Left kidney (tissue), 2 donors: ENCODE results near the gene NKX1-1. TPM values are rescaled to one million over a fixed set of nuclear protein-coding genes. Genes with fewer than 3 reads are reported as not detected.
"Not testable (repeated sequence)": the region's sequence is repeated elsewhere in the genome, so short reads cannot be mapped to it uniquely, and the experiment has no call there.

Experiments
- DNase-seq: peaks from one replicate; pipeline ENCODE4 v3.0.0-alpha.2; 2013
- polyA plus RNA-seq: library from polyadenylated mRNA; unstranded; fragments of 120-200 nt; gene quantifications from one replicate; pipeline ENCODE4 v1.2.1, GENCODE V29; 2013; ENCODE audit not compliant: insufficient read length

Gene NKX1-1
- polyA plus RNA-seq, 1 donor, result not detected

DNA sequence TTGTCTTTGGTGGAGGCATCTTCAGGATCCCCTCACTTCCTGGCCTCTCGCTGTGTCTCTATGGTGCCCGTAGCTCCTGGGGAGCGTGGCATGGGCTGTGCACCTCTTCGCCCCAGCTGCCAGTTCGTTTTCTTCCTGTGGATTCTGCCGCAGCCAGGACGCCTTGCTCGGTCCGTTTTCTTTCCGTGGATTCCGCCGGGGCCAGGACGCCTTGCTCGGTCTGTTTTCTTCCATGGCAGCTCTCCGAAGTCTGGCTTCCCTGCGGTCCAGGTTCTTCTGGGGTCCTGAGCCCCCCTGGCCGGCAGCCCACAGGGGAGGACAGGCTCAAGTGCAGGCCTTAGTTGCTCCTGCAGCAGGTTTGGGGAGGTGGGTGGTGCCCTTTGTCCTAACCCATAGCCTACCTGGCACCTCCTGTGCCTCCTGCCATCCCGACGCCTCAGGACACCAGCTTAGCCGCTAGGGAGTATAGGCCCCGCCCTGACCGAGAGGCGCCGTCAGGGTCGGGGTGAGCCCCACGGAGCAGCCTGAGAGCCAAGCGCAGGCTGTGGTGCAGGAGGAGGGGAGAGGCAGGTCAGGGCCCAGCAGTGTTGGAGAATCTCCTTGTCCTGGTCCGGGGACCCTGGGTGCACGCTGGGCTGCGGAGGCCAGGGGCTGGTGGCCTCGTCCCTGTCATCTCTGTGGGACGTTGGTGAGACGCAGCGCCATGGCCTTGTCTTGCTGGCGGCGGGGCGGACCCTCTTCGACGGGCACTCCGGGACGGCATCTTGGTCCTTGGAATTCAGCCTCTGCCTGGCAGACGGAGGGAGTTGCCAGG is 32.1 kb downstream of the NKX1-1 start:
- DNase-seq, result no peak

DNA sequence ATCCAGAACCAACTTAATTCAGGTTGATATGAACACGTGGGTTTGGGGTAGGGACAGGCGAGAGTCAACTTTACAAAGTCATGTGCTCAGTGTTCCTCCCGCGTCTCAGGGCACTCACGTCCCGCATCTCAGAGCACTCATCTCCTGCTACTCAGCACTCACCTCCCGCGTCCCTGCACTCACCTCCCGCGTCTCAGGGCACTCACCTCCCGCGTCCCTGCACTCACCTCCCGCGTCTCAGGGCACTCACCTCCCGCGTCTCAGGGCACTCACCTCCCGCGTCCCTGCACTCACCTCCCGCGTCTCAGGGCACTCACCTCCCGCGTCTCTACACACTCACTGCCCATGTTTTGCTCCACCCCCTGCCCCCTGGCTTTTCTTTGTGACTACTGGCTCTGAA is 33.7 kb downstream of the NKX1-1 start:
- DNase-seq, result not testable (repeated sequence)

DNA sequence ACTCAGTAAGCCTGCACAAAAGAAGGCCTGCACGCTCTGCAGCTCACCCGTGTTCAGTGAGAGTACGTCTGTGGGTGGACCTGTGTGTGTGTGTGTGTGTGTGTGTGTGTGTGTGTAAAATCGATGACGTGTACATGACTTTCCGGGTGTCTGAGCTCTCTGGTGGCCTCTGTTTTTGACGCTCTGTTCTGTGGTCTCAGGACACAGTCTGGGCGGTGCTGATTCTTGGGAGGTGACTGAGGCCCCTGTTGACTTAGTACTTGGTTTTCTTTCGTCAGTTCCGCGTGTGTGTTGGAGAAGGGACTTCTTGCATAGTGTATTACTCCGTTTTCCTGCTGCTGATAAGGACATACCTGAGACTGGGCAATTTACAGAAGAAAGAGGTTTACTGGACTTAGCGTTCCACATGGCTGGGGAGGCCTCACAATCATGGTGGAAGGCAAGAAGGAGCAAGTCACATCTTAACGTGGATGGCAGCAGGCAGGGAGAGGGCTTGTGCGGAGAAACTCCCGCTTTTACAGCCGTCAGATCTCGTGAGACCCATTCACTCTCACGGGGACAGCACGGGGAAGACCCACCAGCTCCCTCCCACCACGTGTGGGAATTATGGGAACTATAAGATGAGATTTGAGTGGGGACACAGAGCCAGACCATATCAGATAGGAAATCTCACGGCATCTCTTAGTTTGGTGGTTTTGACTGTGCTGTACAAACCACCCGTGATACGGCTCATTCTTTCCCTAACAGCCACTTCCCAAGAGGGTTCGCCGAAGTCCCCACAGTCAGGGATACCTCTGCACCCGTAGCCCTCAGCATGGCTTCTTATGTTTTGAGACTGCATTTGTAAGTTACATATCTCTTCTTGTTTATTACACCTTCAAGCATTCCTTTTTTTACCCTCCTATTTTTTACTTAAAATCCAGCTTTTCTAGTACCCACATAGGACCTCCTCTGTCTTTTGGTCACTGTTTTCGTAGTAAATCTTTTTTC is 34.8 kb downstream of the NKX1-1 start:
- no peak for DNase-seq

DNA sequence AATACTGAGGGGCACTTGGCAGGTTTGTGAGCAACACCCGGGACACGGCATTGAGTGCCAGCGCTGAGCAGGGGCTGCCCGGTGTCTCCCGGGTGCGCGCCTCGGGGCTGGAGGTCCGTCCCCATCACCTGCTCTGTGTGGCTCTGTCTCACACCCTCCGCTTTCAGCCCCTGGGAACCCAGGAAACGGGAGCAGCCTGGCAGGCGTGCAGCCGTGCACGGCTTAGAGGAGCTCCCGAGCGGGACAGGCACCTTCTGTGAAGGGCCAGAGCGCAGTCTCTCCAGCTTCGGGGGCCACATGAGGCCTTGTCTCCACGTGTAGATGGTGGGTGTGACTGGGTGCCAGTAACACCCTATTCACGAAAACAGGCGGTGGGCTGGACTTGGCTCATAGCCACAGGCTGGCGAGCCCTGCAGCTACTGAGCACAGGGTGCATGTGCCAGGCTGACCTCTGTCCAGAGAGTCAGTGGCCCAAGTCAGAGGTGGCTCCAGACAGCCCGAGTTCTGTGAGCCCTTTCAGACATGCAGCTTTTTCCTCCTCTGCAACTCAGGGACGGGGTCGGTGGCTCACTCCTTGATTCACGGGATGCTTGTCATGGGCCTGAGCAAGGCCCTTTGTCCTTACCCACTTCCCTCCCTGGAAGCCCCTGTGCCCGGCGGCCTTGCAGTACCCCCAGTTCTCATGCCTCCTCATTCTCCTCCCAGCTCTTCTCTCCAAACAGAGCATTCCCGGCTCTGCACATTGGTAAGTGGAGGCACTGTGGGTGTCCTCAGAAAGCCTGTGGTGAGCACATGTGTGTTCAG is 35.7 kb downstream of the NKX1-1 start:
- no peak for DNase-seq

DNA sequence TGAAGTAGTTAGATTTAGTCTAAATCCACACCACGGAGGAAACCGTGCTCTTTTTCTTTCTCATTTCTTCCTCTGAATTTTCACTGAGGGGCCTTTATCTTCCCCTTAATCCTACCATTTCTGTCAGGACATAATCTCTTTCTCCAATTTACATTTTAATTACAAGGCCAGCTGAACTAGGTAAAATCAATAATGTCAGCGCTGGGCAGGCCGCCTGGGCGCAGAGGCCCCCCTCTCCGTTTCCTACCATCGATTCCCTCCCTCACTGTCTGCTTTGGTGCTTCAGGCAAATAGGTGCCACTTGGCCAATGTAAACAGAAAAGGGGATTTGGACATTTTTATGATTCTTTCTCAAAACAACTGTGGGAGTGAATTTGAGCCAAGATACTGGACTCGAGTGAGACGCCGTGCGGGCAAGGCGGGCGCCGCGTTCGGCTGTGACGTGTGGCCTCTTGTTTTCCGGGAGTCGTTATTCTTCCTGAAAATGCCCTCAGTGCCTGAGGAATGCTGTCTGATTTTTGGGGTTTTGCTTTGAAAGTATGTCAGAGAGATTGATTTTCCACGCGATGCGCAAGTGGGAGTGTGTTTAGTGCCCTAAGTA is 36.7 kb downstream of the NKX1-1 start:
- DNase-seq, result no peak

DNA sequence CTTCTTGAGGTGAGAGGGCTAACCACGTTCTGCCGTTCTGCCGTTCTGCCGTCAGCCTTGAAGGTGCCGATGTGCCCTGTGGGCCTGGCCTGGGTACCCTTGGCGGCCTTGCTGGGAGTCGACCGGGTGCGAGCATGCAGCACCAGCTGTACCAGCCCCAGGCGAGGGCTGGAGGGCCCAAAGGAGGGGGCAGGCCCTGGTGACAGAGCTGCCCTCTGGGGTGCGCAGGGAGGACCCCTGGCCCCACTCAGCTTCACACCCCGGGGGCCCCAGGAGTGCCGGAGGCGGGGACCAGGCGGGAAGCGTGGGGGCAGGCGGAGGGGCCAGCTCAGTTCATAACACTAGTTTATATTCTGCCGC is 37.2 kb downstream of the NKX1-1 start:
- no peak for DNase-seq

DNA sequence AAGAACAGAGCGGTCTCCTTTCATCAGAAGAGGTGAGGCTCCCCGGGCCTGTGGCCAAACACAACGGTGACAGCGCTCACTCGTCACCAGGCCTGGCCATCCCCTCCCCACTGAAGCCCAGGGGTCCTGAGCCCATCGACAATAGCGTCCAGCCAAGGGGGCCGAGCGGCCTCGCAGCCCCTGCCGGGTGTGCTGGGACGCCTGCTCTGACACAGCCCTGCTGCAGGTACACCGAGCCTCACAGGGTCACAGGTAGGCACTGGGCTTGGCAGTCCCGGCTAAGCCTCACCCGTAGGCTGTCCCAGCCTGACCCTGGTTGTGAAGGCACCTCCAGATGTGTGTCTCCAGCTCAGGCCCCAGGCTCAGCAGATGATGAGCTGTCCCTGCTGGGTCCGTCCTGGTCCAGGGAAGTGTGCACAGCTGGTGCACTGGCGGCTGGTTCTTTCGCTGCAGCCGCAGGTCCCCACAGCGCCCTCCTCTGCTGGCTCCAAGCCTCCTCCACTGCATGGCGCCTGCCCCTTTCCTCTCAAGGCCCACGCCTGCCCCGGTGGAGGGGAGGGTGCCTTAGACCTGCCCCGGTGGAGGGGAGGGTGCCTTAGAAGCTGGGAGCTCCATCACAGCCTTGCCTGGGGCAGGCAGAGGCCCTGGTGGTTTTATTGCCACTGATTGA is 37.7 kb downstream of the NKX1-1 start:
- DNase-seq, result no peak

DNA sequence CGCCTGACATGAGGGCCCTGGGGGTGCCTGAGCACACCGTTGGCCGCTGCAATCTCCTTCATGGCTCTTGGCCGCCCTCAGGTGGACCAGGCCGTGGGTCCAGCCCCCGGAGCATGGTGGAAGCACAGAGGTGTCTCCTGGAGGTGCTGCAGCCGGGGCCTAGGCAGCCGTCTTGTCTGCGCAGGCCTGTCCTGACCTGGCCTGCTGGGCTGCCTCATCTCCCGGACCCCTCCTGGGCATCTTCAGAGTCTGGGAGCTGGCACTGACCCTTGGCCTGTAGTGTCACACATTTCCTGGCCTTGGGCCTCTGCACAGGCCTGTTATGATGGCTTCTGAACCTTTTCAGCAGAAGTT is 38.3 kb downstream of the NKX1-1 start:
- no peak for DNase-seq

DNA sequence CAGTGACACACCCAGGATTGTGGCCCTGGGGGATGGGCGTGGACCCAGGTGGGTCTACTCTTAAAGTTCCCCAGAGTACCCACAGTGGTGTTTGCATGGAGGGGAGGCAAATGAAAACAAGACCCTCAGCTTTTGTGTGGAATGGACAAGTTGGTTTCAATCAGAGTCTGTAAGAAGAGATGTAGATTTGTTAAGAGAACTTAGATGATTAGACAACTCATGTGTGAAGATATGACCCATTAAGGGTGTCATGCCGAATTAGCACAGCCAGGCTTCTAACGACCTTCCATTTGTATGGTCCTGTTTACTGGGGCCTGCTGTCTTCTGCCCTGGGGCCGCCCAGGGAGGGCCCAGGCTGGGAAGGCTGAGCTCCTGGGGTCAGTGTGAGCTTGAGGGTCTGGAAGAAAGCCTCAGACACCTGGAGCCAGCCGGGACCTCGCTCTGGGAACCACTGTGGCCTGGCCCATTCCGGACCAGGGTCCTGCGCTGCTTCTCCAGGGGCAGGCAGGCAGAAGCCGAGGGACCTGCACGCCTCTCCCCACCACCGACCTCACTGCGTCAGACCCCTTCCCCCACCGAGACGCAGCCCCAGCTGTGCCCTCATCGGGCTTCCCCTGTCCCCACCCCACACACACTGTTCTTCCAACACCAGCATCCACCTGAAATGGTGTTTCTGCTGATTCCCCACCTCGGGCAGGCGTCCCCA is 38.9 kb downstream of the NKX1-1 start:
- no peak for DNase-seq

DNA sequence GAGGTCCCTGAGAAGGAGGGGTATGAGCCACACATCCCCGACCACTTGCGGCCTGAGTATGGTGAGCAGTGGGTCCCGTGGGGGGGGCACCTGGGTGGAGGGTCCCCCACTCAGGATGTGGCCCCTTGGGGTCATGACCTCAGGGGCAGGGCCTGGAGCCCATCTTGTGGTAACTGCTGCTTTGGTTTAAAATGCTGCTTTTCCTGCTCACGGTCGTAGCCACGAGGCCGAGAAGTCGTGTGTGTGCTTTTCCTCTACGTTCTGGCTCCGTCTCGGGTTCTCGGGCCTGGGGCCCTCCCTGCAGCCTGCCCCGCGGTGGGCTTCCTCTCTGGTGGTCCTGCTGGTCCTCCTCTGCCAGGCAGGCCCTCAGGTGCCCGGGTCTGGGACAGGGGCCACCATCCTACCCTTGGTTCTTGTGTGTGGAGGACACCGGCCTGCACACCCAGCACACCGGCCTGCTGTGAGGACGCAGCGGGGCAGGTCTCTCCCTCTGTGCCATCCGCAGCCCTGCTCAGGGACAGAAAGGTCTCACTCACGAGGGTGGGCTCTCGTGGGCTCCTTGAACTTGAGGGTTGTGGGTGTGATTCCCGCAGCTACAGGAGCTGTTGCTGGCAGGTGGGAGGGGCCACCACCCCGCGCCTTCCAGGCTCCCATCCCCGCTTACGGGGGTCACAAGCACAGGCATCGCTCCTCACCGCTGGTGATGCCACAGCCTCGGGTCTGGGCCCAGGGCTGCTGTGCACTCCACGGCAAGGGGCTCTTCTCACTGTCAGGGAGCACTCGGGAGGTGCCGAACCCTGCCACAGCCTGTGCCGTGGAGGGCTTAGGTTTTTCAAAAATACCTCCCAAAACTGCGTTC is 39.6 kb downstream of the NKX1-1 start:
- DNase-seq, result no peak

DNA sequence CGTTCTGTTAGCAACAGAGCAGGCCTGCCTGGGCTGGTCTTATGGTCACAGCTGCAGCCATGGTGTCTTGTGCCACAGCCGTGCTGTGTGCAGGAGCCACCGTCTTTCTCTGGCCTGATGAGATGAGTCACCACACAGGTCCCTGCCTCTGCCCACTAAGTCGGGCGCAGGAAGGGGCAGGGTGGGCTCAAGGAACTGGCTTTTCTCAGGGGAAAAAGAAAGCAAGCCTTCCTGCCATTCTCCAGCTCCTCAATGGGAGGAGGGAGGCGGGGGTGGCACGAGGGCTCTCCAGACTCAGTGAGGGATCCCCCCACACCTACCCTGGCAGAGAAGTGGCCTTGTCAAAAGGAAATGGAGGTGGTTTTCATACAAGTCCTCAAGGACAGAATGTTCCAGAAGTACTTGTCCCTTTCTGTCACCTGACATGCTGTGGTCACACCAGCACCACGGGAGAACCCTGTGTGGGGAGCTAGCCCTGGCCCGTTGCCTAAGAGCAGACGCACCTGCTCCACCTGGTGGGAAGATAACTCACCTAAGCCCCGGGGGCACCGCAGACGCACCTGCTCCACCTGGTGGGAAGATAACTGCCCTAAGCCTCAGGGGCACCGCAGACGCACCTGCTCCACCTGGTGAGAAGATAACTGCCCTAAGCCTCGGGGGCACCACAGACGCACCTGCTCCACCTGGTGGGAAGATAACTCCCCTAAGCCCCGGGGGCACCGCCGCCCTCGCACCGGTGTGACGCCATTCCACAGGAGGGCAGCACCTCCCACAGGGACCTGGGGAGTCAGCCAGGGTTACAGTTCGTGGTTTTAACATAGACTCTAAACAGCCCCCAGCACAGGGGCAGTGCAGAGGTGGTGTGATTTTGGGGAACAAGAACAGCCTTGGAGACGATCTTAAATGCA is 40.7 kb downstream of the NKX1-1 start:
- DNase-seq, result no peak

DNA sequence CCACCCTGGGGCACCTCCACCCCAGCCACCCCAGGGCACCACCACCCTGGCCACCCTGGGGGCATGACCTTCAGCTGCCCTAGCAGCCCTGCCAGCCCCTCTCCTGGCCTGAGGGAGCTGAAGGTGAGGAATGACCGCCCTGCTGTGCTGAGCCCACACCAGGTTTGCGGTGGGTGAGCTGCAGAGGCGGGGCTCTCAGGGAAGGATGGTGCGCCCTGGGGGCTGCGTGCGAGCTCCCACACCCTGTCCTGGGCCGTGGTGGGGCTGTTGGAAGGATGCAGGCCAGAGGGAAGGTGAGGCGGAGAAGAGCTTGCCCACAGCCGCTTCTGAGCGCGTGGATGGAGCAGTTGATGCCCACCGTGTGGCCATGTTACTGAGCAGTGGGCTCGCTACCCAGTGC is 41.5 kb downstream of the NKX1-1 start:
- no peak for DNase-seq

DNA sequence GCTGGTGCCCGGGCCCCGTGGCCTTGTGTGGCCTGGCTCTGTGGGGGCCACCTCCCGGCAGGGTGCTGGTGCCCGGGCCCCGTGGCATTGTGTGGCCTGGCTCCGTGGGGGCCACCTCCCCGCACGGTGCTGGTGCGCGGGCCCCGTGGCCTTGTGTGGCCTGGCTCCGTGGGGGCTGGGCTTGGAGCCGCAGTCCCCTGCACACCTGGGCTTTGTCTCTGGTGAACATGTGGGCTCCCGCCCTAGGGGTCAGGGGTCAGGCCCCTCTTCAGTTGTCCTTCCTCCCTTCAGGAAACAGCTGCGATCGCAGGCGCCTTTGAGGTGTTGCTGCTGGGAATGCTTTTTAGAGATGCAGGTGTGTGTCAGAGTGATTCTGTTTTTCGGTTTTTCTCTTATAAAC is 42.0 kb downstream of the NKX1-1 start:
- DNase-seq, result no peak

DNA sequence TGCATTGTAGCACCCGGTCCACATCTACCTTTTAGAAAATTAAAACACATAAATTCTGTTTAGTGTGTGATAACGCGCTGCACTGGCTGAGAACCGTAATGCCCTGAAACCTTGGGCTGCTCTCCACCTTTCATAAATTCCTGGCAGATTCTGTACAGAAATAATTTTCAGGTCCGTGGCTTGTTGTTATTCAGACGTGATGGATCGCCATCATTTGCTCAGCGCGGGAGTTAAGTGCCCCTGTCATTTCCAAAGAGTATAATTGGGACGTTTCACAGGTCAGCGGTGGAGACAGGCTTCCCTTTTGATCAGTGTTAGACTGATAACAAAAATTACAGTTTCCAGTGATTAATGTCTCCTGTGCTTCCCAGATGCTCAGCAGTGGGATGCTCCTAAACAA is 42.7 kb downstream of the NKX1-1 start:
- no peak for DNase-seq

DNA sequence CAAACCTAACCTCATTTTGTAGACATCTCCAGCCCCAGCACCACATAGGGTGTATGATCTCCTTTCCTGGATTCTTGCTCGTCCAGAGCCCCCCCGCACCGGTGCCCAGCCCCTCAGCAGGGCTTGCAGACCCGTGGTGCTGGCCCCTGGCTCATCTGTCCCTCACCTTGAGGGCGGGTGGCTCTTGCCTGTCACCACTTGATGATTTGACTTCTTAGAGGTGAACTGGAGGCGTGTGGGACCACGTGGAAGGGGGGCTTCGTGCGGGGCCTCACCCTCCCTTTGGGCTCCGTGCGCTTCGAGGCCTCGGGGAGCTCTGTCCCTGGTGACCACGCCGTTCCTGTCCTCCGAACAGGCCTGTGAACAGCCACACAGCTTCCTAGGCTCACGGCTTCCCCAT is 43.7 kb downstream of the NKX1-1 start:
- no peak for DNase-seq

DNA sequence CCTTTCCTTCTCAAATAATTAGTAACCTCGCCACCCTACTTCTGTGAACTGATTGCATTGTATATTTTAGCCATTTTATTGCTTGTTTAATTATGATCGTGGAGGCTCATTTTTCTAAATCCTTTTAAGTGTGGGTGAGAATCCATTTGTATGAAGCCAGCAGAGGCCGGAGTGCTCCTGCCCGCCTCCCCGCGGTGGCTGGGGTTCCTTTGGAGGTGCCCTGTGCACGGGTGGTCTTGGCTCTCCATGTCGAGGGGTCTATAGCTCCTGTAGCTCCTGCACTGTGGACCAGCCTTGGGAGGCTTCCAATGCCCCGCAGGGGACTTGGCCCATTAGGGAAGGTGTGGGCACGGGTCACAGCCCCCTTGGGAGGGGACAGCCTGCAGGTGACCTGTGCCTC is 44.2 kb downstream of the NKX1-1 start:
- DNase-seq, result no peak

DNA sequence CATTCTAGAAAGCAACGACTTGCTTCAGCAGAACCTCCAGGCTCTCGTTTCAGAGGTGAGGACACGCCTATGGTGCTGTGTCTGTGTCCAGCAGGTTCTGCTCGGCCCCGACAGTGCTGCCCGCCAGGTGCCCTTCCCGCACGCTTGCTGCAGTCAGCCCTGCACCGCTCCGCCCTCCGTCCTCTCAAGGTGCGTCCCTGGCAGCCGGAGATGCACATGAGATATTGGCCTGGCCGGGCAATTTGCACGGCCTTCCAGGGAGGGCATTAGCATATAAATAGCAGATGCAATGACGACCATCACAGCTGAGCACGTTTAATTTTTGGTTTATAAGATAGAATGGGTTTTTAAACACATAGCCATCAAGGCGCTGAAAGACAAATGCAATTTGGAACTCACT is 44.8 kb downstream of the NKX1-1 start:
- DNase-seq, result no peak

DNA sequence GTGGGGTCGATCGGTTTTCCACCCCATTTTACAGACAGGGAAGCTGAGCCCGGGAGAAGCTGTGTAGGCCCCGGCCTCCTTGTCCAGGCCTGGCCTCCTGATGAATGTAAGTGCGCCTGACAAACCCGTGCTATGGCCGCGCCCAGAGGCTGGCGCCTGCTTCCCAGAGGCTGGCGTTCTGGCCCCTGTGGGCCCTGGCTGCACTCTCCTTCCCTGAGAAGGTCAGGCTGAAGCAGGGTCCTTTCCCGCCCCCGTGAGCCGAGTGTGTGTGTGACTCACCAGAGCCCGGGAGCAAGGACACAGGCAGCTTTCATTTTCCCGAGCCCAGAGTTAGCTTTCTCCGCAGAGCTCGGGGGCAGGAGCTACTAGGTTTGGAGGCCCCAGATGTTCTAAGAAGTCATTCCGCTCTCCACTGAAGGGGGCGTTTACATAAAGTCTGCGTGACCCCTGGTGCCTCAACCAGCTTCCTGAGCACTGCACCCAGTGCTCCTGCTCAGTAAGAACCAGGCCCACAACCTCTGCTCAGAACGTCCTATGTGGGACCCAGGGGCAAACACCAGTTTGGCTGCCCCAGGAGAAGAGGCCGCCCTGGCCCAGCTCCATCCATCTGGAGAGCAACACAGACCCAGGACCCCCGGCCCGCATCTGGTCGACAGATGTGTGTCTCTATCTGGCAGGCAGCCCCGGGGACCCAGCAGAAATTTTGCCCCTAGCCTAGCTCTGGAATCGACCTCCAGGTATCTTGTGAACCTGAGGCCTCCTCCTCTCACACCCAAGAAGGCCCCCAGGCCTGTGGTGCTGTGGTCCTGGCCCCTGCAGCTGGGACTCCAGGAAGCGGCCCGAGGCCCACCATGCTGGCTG is 45.6 kb downstream of the NKX1-1 start:
- no peak for DNase-seq
